OCI-LY1 (cell line): ENCODE data around the gene ANAPC13.

ENCODE experiments used
- EZH2 ChIP-seq: fragments of 200-600 bp; sonication (generic), shearing (Covaris generic); IDR thresholded peaks from 2 replicates; pipeline ENCODE4 v1.8.0; 2017; ENCODE audit warnings: borderline replicate concordance, mixed run types, mild to moderate bottlenecking, antibody characterized with exemption, low read length, moderate library complexity, mixed read lengths
- TF ChIP-seq, protein P1 (sequence below): fragments of 200-600 bp; sonication (generic), shearing (Covaris generic); IDR thresholded peaks from 2 replicates; pipeline ENCODE4 v1.5.1; 2017; ENCODE audit warnings: mild to moderate bottlenecking, antibody characterized with exemption, low read length, moderate library complexity, mixed read lengths

DNA sequence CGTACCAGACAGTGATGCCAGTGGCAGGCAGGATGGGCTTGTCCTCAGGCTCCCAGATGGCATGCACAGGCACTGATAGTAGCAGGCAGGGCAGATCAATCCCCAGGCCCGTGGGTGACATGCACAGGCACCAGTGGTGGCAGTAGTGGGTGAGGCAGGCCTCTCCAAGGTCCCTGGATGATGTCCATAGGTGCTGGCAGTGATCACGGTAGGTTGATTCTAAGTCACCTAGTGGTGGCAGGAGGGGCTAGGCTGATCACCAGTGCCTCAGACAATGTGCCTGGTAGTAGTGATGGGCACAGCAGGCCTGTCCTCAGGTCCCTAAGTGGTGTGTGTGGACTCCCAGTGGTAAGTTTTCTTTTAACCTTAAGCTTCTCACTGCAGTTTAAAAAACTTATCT lies 19.7 kb upstream of the ANAPC13 start:
- TF ChIP-seq, protein P1, sequence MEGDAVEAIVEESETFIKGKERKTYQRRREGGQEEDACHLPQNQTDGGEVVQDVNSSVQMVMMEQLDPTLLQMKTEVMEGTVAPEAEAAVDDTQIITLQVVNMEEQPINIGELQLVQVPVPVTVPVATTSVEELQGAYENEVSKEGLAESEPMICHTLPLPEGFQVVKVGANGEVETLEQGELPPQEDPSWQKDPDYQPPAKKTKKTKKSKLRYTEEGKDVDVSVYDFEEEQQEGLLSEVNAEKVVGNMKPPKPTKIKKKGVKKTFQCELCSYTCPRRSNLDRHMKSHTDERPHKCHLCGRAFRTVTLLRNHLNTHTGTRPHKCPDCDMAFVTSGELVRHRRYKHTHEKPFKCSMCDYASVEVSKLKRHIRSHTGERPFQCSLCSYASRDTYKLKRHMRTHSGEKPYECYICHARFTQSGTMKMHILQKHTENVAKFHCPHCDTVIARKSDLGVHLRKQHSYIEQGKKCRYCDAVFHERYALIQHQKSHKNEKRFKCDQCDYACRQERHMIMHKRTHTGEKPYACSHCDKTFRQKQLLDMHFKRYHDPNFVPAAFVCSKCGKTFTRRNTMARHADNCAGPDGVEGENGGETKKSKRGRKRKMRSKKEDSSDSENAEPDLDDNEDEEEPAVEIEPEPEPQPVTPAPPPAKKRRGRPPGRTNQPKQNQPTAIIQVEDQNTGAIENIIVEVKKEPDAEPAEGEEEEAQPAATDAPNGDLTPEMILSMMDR = no peak
- TF ChIP-seq EZH2 = no peak
